IMR-90 (cell line): ENCODE measurements around the gene ACVRL1. TPM values are rescaled to one million over a fixed set of nuclear protein-coding genes. Genes with fewer than 3 reads are reported as not detected.

Experiments
- ATAC-seq: fragments of 200-7000 bp; cut with Tn5 transposase; 2 replicates; pipeline ENCODE4 v1.9.1; 2020; ENCODE audit warnings: low read depth, mild to moderate bottlenecking, moderate library complexity
- BruUV-seq: library from RNA; stranded (reverse); fragments of 400-500 nt; replicated peaks from 2 replicates; lab custom pipeline; 2021; lab: Mats Ljungman, UMichigan
- CTCF ChIA-PET: fragments of 300-600 bp; formaldehyde crosslinking; extraction: SDS; loops from one replicate; lab custom pipeline; 2021; ENCODE audit warnings: antibody characterized with exemption; lab: Yijun Ruan, JAX
- POLR2A ChIA-PET: fragments of 300-600 bp; sonication (Branson Sonifier 250); formaldehyde crosslinking; loops from one replicate; lab custom pipeline; 2022; ENCODE audit warnings: antibody characterized with exemption; ENCODE audit not compliant: unreplicated experiment; lab: Charles Lee
- DNase-seq: peaks from one replicate; pipeline ENCODE4 v3.0.0; 2013
- H2AFZ ChIP-seq: replicated peaks from 2 replicates; pipeline ENCODE3; 2013; ENCODE audit warnings: low read length, mild to moderate bottlenecking; ENCODE audit not compliant: poor library complexity
- H2AK5ac ChIP-seq: 2 replicates; pipeline ENCODE4 v1.6.1; 2013; ENCODE audit warnings: low read depth, low read length, inconsistent platforms
- H2AK9ac ChIP-seq: replicated peaks from 2 replicates; pipeline ENCODE3; 2013; ENCODE audit warnings: mild to moderate bottlenecking, low read depth, low read length, moderate library complexity; ENCODE audit not compliant: poor library complexity
- H2BK120ac ChIP-seq: 2 replicates; pipeline ENCODE4 v1.6.1; 2013; ENCODE audit warnings: low read depth, low read length, inconsistent platforms
- H2BK15ac ChIP-seq: 3 replicates; pipeline ENCODE4 v1.6.1; 2013; ENCODE audit warnings: low read depth, low read length, inconsistent platforms
- H2BK20ac ChIP-seq: 2 replicates; pipeline ENCODE4 v1.6.1; 2013; ENCODE audit warnings: low read depth, mild to moderate bottlenecking, inconsistent platforms, low read length, moderate library complexity
- H2BK5ac ChIP-seq: 2 replicates; pipeline ENCODE4 v1.6.1; 2013; ENCODE audit warnings: mild to moderate bottlenecking, low read depth, low read length, inconsistent platforms; ENCODE audit not compliant: poor library complexity, severe bottlenecking
- H3K14ac ChIP-seq: replicated peaks from 2 replicates; pipeline ENCODE4 v1.6.1; 2013; ENCODE audit warnings: low read depth, low read length, inconsistent platforms
- H3K18ac ChIP-seq: 2 replicates; pipeline ENCODE4 v1.6.1; 2013; ENCODE audit warnings: low read depth, low read length, control low read depth
- H3K23ac ChIP-seq: 2 replicates; pipeline ENCODE4 v1.6.1; 2013; ENCODE audit warnings: low read depth, low read length, inconsistent platforms
- H3K27ac ChIP-seq: 2 replicates; pipeline ENCODE4 v1.5.1; 2013; ENCODE audit warnings: mild to moderate bottlenecking, control low read depth, low read length; ENCODE audit not compliant: insufficient read depth
- H3K27me3 ChIP-seq: 2 replicates; pipeline ENCODE4 v1.6.1; 2013; ENCODE audit warnings: low read length; ENCODE audit not compliant: control insufficient read depth, insufficient read depth
- H3K36me3 ChIP-seq: 2 replicates; pipeline ENCODE4 v1.6.1; 2013; ENCODE audit warnings: low read length, mixed read lengths; ENCODE audit not compliant: control insufficient read depth, insufficient read depth
- H3K4ac ChIP-seq: 2 replicates; pipeline ENCODE4 v1.6.1; 2013; ENCODE audit warnings: low read depth, low read length, inconsistent platforms
- H3K4me1 ChIP-seq: 2 replicates; pipeline ENCODE4 v1.6.1; 2013; ENCODE audit warnings: low read length, mixed read lengths; ENCODE audit not compliant: control insufficient read depth, insufficient read depth
- H3K4me2 ChIP-seq: 2 replicates; pipeline ENCODE4 v1.6.1; 2013; ENCODE audit warnings: low read depth, mild to moderate bottlenecking, control low read depth, low read length, moderate library complexity
- H3K4me3 ChIP-seq: 2 replicates; pipeline ENCODE4 v1.5.1; 2013; ENCODE audit warnings: low read depth, mild to moderate bottlenecking, control low read depth, low read length, moderate library complexity; ENCODE audit not compliant: insufficient read depth
- H3K56ac ChIP-seq: 2 replicates; pipeline ENCODE4 v1.6.1; 2013; ENCODE audit warnings: low read length, inconsistent platforms; ENCODE audit not compliant: insufficient read depth; ENCODE audit errors: extremely low read depth
- H3K79me1 ChIP-seq, 2 experiments: 2 replicates each; pipeline ENCODE4 v1.6.1; 2013; ENCODE audit warnings: low read length in 2 of 2, inconsistent platforms in 1 of 2, low read depth in 1 of 2
- H3K9ac ChIP-seq: 2 replicates; pipeline ENCODE4 v1.6.1; 2013; ENCODE audit warnings: low read depth, low read length, control low read depth
- H3K9me1 ChIP-seq: 2 replicates; pipeline ENCODE4 v1.6.1; 2013; ENCODE audit warnings: low read length, inconsistent platforms; ENCODE audit not compliant: insufficient read depth
- H3K9me3 ChIP-seq: 2 replicates; pipeline ENCODE4 v1.6.1; 2013; ENCODE audit warnings: low read length; ENCODE audit not compliant: control insufficient read depth, insufficient read depth
- H4K20me1 ChIP-seq: 2 replicates; pipeline ENCODE4 v1.6.1; 2013; ENCODE audit warnings: low read length, inconsistent platforms; ENCODE audit not compliant: insufficient read depth
- H4K5ac ChIP-seq: 2 replicates; pipeline ENCODE4 v1.6.1; 2013; ENCODE audit warnings: mild to moderate bottlenecking, low read depth, low read length, control low read depth
- H4K8ac ChIP-seq, 2 experiments: 2 replicates each; pipeline ENCODE4 v1.6.1; 2013; ENCODE audit warnings: low read depth in 2 of 2, low read length in 2 of 2, control low read depth in 1 of 2, inconsistent platforms in 1 of 2
- H4K91ac ChIP-seq: 2 replicates; pipeline ENCODE4 v1.6.1; 2013; ENCODE audit warnings: low read depth, low read length, inconsistent platforms; ENCODE audit not compliant: insufficient read depth
- BHLHE40 ChIP-seq: fragments of 150-350 bp; IDR thresholded peaks from 2 replicates; pipeline ENCODE4 v1.6.1; 2016; ENCODE audit warnings: mild to moderate bottlenecking, low read depth, low read length
- FOS ChIP-seq: fragments of 150-350 bp; IDR thresholded peaks from 2 replicates; pipeline ENCODE4 v1.6.1; 2016; ENCODE audit warnings: low read depth, low read length
- NFE2L2 ChIP-seq: fragments of 150-350 bp; IDR thresholded peaks from 2 replicates; pipeline ENCODE4 v1.6.1; 2016; ENCODE audit warnings: low read depth, mild to moderate bottlenecking, low read length
- RAD21 ChIP-seq: IDR thresholded peaks from 2 replicates; pipeline ENCODE4 v1.6.1; 2012; ENCODE audit warnings: low read length, improper control_type of control experiment
- RCOR1 ChIP-seq: IDR thresholded peaks from 2 replicates; pipeline ENCODE4 v1.6.1; 2012; ENCODE audit warnings: mild to moderate bottlenecking, low read length, improper control_type of control experiment; ENCODE audit not compliant: insufficient replicate concordance
- RFX5 ChIP-seq: IDR thresholded peaks from 2 replicates; pipeline ENCODE4 v1.8.0; 2012; ENCODE audit warnings: low read depth, mild to moderate bottlenecking, low read length, moderate library complexity
- SMC3 ChIP-seq: fragments of 150-350 bp; IDR thresholded peaks from 2 replicates; pipeline ENCODE4 v1.6.1; 2016; ENCODE audit warnings: low read depth, mild to moderate bottlenecking, antibody characterized with exemption, low read length, moderate library complexity
- WGBS, 2 experiments: methylation state at CpG; one replicate each; pipeline versions ENCODE4 v1.1.5 to v1.1.7; 2013; ENCODE audit warnings: missing lambda C conversion rate in 2 of 2; ENCODE audit not compliant: insufficient read length in 1 of 2; ENCODE audit errors: extremely low coverage in 2 of 2; 5-methylcytosine and 5-hydroxymethylcytosine counted together
- dilution Hi-C: fragments of 300-500 bp; cut with HindIII; formaldehyde crosslinking; loops from one replicate; pipeline ENCODE4 v1.14.3; 2018; ENCODE audit warnings: low sequenced_read_pairs; ENCODE audit not compliant: unreplicated experiment
- in situ Hi-C: fragments of 300-500 bp; cut with MboI; formaldehyde crosslinking; loops from 3 replicates; pipeline ENCODE4 v1.14.3; 2019; ENCODE audit warnings: low sequenced_read_pairs, inconsistent platforms, mixed read lengths
- intact Hi-C: fragments of 100-400 bp; cut with micrococcal nuclease; formaldehyde crosslinking; loops from 2 replicates; pipeline ENCODE4 v1.10.0; 2022
- polyA plus RNA-seq, 3 experiments: library from polyadenylated mRNA; depleted of rRNA; stranded (reverse); fragments of >200 nt; gene quantifications; 2 replicates each; pipeline ENCODE4 v1.2.3, GENCODE V29; 2012; ENCODE audit warnings: low replicate concordance in 1 of 3
- total RNA-seq: library from RNA; depleted of rRNA; stranded (reverse); fragments of >200 nt; gene quantifications from 2 replicates; pipeline ENCODE4 v1.2.3, GENCODE V29; 2012
- TF ChIP-seq, protein P1 (sequence below): fragments of 150-350 bp; IDR thresholded peaks from 2 replicates; pipeline ENCODE4 v1.6.1; 2016; ENCODE audit warnings: low read depth, mild to moderate bottlenecking, low read length, moderate library complexity, borderline replicate concordance

Gene ACVRL1
- total and polyA plus RNA-seq, 2 of the 4 experiments (the other 2 are of a cell fraction): 6.4 to 7.5 TPM

GRCh38 chr12:51949342-51950030 is 42.2 kb downstream of the ACVRL1 start (continued):
- TF ChIP-seq NFE2L2: no peak

- peak overlapping the region; percentile 81 for H2AK9ac ChIP-seq
- H3K27me3 ChIP-seq: peaks cover 23% of the 10 kb centered on the region
- in situ Hi-C loops (no loop called here), dilution Hi-C loops (loop anchor here (25.0 kb wide), 1 partner anchor 88 kb away; no protein-coding TSS in a partner anchor), intact Hi-C loops (no loop called here)
- no peak for ATAC-seq
- H4K20me1 ChIP-seq: peaks cover 25% of the 10 kb centered on the region
- H3K27ac ChIP-seq: peak overlapping the region; percentile 11
- H3K79me1 ChIP-seq: peaks cover 31 to 37% of the 10 kb centered on the region in 2 experiments
- TF ChIP-seq, protein P1, sequence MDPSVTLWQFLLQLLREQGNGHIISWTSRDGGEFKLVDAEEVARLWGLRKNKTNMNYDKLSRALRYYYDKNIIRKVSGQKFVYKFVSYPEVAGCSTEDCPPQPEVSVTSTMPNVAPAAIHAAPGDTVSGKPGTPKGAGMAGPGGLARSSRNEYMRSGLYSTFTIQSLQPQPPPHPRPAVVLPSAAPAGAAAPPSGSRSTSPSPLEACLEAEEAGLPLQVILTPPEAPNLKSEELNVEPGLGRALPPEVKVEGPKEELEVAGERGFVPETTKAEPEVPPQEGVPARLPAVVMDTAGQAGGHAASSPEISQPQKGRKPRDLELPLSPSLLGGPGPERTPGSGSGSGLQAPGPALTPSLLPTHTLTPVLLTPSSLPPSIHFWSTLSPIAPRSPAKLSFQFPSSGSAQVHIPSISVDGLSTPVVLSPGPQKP: no peak
- TF ChIP-seq RFX5 (no peak), RAD21 (no peak), BHLHE40 (no peak), SMC3 (no peak), RCOR1 (no peak), NFE2L2 (no peak), FOS (no peak)
- peak overlapping the region; percentile 88 for H2BK120ac ChIP-seq
- CTCF ChIA-PET: interaction anchor here (0.6 kb wide), 1 partner anchor 20 kb away, joined by 3 read pairs; no protein-coding TSS in a partner anchor
- H2BK20ac ChIP-seq: peak overlapping the region; percentile 61; the same call in 1 of the 2 replicates
- peak overlapping the region; percentile 35 for H3K9ac ChIP-seq
- H3K4me2 ChIP-seq: peak overlapping the region; percentile 95
- no peak for DNase-seq
- WGBS, 2 experiments: 4% methylated on average over 4 of the region's 5 CpGs; no CpG with 5 or more reads in 1 of the 2 experiments
- H4K5ac ChIP-seq: no peak overlapping the region
- POLR2A ChIA-PET: no interaction called here
- no TSS peak for BruUV-seq
- peak overlapping the region; percentile 55 for H3K4me3 ChIP-seq
- H2AK5ac ChIP-seq: no peak overlapping the region
- no peak overlapping the region for H3K56ac ChIP-seq
- H3K9me1 ChIP-seq: peaks cover 2% of the 10 kb centered on the region; the same call in 1 of the 2 replicates
- H3K4me1 ChIP-seq: peaks cover 7% of the 10 kb centered on the region
- H4K8ac ChIP-seq: peak overlapping the region; percentile 8 to 87; a peak in 3 of 4 replicates
- H2BK15ac ChIP-seq: no peak overlapping the region
- peak overlapping the region; percentile 67 for H3K14ac ChIP-seq
- H4K91ac ChIP-seq: peak overlapping the region; percentile 70; the same call in 1 of the 2 replicates
- no peaks in the 10 kb centered on the region for H3K9me3 ChIP-seq
- peak overlapping the region; percentile 97 for H2AFZ ChIP-seq
- H2BK5ac ChIP-seq: no peak overlapping the region
- peak overlapping the region; percentile 96 for H3K23ac ChIP-seq
- H3K18ac ChIP-seq: peak overlapping the region; percentile 0
- H3K36me3 ChIP-seq: no peaks in the 10 kb centered on the region
- H3K4ac ChIP-seq: peak overlapping the region; percentile 73
Observed at GRCh38 chr12:51950682-51951198, 43.4 kb downstream of the ACVRL1 start.
